ENCODE results near the gene KCNA2.

DNA sequence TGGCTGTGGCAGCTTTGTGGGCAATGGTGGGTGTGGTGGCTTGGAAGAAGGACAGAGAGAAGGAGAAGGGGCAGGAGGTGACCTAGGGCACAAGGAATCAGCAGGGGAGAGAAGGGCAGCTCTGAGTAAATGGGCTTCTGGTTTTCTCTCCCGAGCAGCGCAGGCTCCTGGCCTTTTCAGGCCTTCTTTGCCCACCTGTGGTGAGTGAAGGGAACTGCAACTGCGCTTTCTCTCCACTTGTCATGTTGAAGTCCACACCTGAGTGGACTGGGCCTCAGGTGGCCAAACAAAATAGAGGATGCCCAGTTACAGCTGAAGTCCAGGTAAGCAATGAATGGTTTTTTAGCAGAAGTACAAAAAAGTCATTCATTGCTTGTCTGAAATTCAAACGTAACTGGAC lies 57.8 kb downstream of the KCNA2 start:
- TF ChIP-seq, protein P1, sequence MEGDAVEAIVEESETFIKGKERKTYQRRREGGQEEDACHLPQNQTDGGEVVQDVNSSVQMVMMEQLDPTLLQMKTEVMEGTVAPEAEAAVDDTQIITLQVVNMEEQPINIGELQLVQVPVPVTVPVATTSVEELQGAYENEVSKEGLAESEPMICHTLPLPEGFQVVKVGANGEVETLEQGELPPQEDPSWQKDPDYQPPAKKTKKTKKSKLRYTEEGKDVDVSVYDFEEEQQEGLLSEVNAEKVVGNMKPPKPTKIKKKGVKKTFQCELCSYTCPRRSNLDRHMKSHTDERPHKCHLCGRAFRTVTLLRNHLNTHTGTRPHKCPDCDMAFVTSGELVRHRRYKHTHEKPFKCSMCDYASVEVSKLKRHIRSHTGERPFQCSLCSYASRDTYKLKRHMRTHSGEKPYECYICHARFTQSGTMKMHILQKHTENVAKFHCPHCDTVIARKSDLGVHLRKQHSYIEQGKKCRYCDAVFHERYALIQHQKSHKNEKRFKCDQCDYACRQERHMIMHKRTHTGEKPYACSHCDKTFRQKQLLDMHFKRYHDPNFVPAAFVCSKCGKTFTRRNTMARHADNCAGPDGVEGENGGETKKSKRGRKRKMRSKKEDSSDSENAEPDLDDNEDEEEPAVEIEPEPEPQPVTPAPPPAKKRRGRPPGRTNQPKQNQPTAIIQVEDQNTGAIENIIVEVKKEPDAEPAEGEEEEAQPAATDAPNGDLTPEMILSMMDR (IDR thresholded peaks at IDR 0.05), result peak; percentile 7 to 68 (median 44)
- TF ChIP-seq POLR2A (IDR thresholded peaks at IDR 0.05), result no peak
